ELF-1 (cell line): Measurements from ENCODE around the gene RET.

Source experiments
- DNase-seq: peaks from one replicate; pipeline ENCODE4 v3.0.0-alpha.2; 2016; ENCODE audit warnings: low read depth, low spot score

RET gene

DNA sequence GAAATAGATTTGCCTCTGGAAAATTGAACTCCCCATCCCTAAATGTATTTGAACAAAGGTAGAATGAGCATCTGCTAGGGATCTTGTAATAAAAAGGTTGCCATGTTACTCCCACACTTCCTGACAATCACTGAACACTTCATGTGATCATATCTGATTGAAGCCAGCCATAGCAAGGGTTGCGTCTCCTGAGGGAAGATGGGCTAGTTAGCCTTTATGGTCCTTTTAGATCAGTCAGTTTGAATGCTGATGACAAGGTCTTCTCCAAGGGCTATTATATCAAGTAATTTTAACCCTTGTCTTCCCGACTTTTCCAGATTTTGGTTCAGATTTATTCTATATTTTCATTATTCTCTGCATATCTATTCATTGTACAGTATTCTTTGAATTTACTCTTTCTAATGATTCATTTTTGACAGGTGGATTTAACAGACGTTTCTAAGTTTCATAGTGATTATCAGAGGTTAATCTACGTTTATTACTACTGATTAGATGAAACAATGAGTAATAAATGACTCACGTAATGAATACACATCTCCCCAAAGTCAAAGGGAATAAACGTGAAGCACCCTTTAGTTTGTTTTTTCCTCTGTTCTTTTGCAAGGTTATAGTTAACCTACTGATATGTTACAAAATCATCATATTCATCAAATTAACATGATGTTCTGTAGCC, 89.5 kb downstream of the RET start:
- no peak for DNase-seq

- DNase-seq = no peak
Measured at GRCh38 chr10:43166880-43167497, 90.1 kb downstream of the RET start.

DNA sequence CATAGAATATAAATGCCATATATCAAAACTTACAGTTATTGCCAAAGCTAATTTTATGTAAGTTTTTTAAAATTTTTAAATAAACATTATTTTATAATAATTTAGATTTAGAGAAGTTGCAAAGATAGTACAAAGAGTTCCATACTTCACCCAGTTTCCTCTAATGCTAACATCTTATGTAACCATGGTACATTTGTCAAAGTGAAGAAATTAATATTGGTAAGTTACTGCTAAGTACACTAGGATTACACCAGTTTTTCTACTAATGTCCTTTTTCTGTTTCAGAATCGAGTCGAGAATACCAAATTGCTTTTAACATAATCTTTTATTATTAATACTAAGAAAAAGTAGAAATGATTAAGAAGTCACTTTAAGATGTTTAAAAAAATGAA, 90.6 kb downstream of the RET start:
- DNase-seq = no peak

GRCh38 chr10:43170491-43170890, 93.6 kb downstream of the RET start:
- no peak for DNase-seq

DNA sequence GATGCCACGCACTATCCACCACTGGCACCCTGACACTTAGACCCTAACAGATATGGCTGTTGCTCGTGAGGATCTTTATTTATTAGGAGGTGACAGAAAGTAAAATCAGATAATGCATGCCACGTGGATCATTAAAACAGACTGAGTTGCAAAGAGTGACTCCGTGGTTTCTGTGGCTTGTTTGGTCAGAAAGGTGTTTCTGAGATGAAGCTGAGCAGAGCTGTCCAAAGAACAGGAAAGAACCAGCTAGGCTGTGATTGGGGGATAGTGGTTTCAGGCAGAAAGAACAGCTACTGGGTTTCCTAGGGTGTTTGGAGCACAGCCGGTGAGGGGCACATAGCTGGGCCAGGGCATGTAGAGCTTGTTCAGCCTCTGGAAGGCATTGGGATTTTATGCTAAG, 95.8 kb downstream of the RET start:
- DNase-seq = no peak

- no peak for DNase-seq
Measured at GRCh38 chr10:43173120-43173519, 96.3 kb downstream of the RET start.

GRCh38 chr10:43174969-43175368, 98.1 kb downstream of the RET start:
- no peak for DNase-seq

DNA sequence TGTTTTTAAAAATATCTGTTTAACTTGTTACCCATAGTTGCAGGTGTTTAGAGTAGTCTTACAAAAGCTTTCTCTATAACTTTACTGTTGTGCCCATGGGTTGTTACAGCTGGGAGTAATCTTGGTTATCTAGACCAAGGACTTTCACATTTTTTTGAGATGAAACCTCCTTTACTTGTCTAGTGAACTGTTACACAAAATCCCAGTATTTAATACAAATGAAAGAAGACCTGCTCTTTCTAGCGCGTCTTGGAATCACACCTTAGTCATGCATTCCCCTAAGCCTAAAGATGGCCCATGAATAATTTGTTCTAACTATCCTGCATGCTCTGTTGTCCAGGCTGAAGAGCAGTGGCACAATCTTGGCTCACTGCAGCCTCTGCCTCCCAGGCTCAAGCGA, 99.4 kb downstream of the RET start:
- no peak for DNase-seq

DNA sequence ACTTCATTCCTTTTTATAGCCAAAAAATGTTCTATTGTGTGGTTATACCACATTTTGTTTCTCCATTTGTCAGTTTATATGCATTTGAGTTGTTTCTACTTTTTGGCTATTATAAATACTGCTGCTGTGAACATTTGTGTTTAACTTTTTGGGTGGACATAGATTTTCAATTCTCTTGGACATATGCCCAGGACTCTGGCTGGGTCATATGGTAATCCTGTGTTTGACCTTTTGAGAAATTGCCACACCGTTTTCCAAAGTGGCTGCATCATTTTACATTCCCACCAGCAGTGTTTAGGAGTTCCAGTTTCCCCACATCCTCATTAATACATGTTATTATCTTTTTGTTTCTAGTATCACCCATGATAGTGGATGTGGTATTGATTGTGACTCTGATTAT, 100.7 kb downstream of the RET start:
- no peak for DNase-seq
